DND-41 (cell line): ENCODE results near the gene IQSEC1.
"Not testable (repeated sequence)": the region's sequence is repeated elsewhere in the genome, so short reads cannot be mapped to it uniquely, and the experiment has no call there.

ENCODE experiments used
- ATAC-seq: fragments of 200-7000 bp; cut with Tn5 transposase; 3 replicates; pipeline ENCODE4 v1.9.1; 2021; ENCODE audit warnings: low read depth; ENCODE audit not compliant: insufficient read depth
- DNase-seq: peaks from one replicate; pipeline ENCODE4 v3.0.0-alpha.2; 2020
- H2AFZ ChIP-seq: 2 replicates; pipeline ENCODE4 v1.6.0; 2012; ENCODE audit warnings: low read depth, low read length
- H3K27ac ChIP-seq: 2 replicates; pipeline ENCODE4 v1.5.1; 2012; ENCODE audit warnings: low read length, inconsistent platforms
- H3K27me3 ChIP-seq: fragments of 200-600 bp; sonication (generic); 2 replicates; pipeline ENCODE4 v1.6.0; 2012; ENCODE audit warnings: low read length, mild to moderate bottlenecking, inconsistent platforms; ENCODE audit not compliant: insufficient read depth, poor library complexity
- H3K36me3 ChIP-seq: 2 replicates; pipeline ENCODE4 v1.5.1; 2012; ENCODE audit warnings: low read length, inconsistent platforms; ENCODE audit not compliant: insufficient read depth
- H3K4me1 ChIP-seq: 2 replicates; pipeline ENCODE4 v1.5.1; 2012; ENCODE audit warnings: mild to moderate bottlenecking, low read length; ENCODE audit not compliant: insufficient read depth
- H3K4me2 ChIP-seq: 2 replicates; pipeline ENCODE4 v1.6.0; 2012; ENCODE audit warnings: mild to moderate bottlenecking, moderate library complexity, low read length, inconsistent platforms; ENCODE audit not compliant: insufficient read depth
- H3K4me3 ChIP-seq, 2 experiments: fragments of 200-600 bp in 1 of 2; shearing (Covaris generic) in 1 of 2; 2 replicates each; pipeline ENCODE4 v1.5.1; 2012 to 2016; ENCODE audit warnings: inconsistent platforms in 2 of 2, low read length in 2 of 2, mild to moderate bottlenecking in 2 of 2, low read depth in 1 of 2, moderate library complexity in 1 of 2
- H3K79me2 ChIP-seq: 2 replicates; pipeline ENCODE4 v1.6.0; 2012; ENCODE audit warnings: low read length, inconsistent platforms; ENCODE audit not compliant: insufficient read depth
- H3K9ac ChIP-seq: 2 replicates; pipeline ENCODE4 v1.6.0; 2012; ENCODE audit warnings: low read depth, mild to moderate bottlenecking, inconsistent platforms, low read length, moderate library complexity
- H3K9me3 ChIP-seq: 2 replicates; pipeline ENCODE4 v1.5.1; 2012; ENCODE audit warnings: low read length, moderate library complexity, mild to moderate bottlenecking, inconsistent platforms; ENCODE audit not compliant: insufficient read depth, severe bottlenecking
- H4K20me1 ChIP-seq: 2 replicates; pipeline ENCODE4 v1.6.0; 2012; ENCODE audit warnings: low read length; ENCODE audit not compliant: insufficient read depth
- CTCF ChIP-seq: IDR thresholded peaks from 2 replicates; pipeline ENCODE4 v1.5.1; 2012; ENCODE audit warnings: borderline replicate concordance, low read length, moderate library complexity, mild to moderate bottlenecking; ENCODE audit not compliant: poor library complexity, severe bottlenecking; ENCODE audit errors: extremely low read depth
- EZH2 ChIP-seq: IDR thresholded peaks from 3 replicates; pipeline ENCODE4 v1.6.1; 2012; ENCODE audit warnings: borderline replicate concordance, low read depth, mild to moderate bottlenecking, moderate library complexity, low read length, inconsistent platforms; ENCODE audit not compliant: severe bottlenecking

IQSEC1 gene

GRCh38 chr3:12856626-12857025 is 216.6 kb downstream of the IQSEC1 start:
- Histone ChIP-seq H3K79me2 (no peaks in the 10 kb centered on the region), H3K4me2 (no peak overlapping the region), H3K27ac (no peak overlapping the region), H2AFZ (no peak overlapping the region), H3K4me1 (no peaks in the 10 kb centered on the region), H3K36me3 (no peaks in the 10 kb centered on the region), H4K20me1 (no peaks in the 10 kb centered on the region), H3K4me3 (no peak overlapping the region), H3K9ac (no peak overlapping the region), H3K9me3 (no peaks in the 10 kb centered on the region), H3K27me3 (no peaks in the 10 kb centered on the region)
- ATAC-seq (no peak), DNase-seq (no peak)
- no peak for TF ChIP-seq EZH2
- no peak for TF ChIP-seq CTCF

DNA sequence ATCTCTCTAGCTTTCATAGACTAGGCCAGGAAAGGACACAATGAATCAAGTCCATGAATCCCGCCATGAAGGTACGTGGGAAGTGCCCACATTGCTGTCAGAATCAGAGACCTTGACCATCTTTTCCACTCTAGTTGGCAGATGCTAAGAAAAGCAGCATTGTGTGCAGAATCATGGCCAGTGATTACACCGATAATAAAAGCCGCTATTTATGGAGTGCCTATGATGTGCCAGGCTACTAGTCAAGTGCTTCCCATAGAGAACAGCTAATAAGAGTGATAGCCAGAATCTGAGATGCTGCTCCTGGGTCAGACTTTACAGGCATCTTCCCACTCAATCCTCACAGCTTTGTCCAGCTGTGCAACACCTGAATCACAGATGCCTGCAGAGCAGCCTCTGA is 218.7 kb downstream of the IQSEC1 start:
- Histone ChIP-seq H3K27me3 (no peaks in the 10 kb centered on the region), H3K4me2 (no peak overlapping the region), H3K27ac (no peak overlapping the region), H3K9me3 (no peaks in the 10 kb centered on the region), H3K9ac (no peak overlapping the region), H3K4me1 (no peaks in the 10 kb centered on the region), H3K36me3 (no peaks in the 10 kb centered on the region), H2AFZ (no peak overlapping the region), H3K4me3 (no peak overlapping the region), H3K79me2 (no peaks in the 10 kb centered on the region), H4K20me1 (no peaks in the 10 kb centered on the region)
- no peak for TF ChIP-seq CTCF
- TF ChIP-seq EZH2: no peak
- DNase-seq: no peak
- ATAC-seq: no peak

DNA sequence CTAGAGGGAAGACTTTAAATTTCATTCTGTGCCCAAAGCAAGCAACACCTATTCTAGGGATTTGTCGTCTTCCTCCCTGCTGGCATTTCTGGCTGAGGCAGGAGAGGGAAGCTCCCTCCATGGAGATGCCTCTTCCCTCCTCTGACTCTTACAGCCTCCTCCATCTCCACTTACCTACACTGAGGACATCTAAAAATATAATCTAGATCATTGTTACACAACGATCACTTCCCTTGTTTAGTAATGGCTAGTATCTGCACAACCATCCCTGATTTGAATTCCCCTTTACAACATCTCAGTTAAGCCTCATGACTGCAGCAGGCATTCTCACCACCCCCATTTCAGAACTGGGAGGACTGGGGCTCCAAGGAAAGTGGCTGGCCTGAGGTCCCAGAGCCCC is 219.4 kb downstream of the IQSEC1 start:
- H2AFZ ChIP-seq, H4K20me1 ChIP-seq, H3K27ac ChIP-seq, H3K4me3 ChIP-seq, H3K79me2 ChIP-seq, H3K9me3 ChIP-seq, DNase-seq, H3K9ac ChIP-seq, H3K4me1 ChIP-seq, H3K4me2 ChIP-seq, H3K36me3 ChIP-seq, ATAC-seq, H3K27me3 ChIP-seq: not testable (repeated sequence)

GRCh38 chr3:12852201-12852600 is 221.0 kb downstream of the IQSEC1 start:
- no peaks in the 10 kb centered on the region for H3K4me1 ChIP-seq
- no peak overlapping the region for H3K4me2 ChIP-seq
- no peaks in the 10 kb centered on the region for H3K9me3 ChIP-seq
- no peak for DNase-seq
- H3K4me3 ChIP-seq: no peak overlapping the region
- H2AFZ ChIP-seq: no peak overlapping the region
- H4K20me1 ChIP-seq: no peaks in the 10 kb centered on the region
- no peak overlapping the region for H3K9ac ChIP-seq
- H3K79me2 ChIP-seq: no peaks in the 10 kb centered on the region
- no peak overlapping the region for H3K27ac ChIP-seq
- no peak for ATAC-seq
- no peaks in the 10 kb centered on the region for H3K27me3 ChIP-seq
- no peaks in the 10 kb centered on the region for H3K36me3 ChIP-seq
- TF ChIP-seq EZH2: no peak
- TF ChIP-seq CTCF: no peak
